HepG2 (cell line): ENCODE results near the gene WDR83. TPM values are rescaled to one million over a fixed set of nuclear protein-coding genes. Genes with fewer than 3 reads are reported as not detected.

ENCODE experiments used
- KMT2A ChIP-seq: sonication (generic); formaldehyde crosslinking; IDR thresholded peaks from 2 replicates; pipeline ENCODE4 v1.4.0; 2020; ENCODE audit warnings: missing genetic modification reagents
- NFKB2 ChIP-seq: sonication (generic); formaldehyde crosslinking; IDR thresholded peaks from 2 replicates; pipeline ENCODE4 v1.4.0; 2020; ENCODE audit warnings: missing genetic modification reagents, borderline replicate concordance
- SETDB1 ChIP-seq: sonication (generic); formaldehyde crosslinking; IDR thresholded peaks from 2 replicates; pipeline ENCODE4 v1.5.1; 2020; ENCODE audit warnings: missing genetic modification reagents, mild to moderate bottlenecking, borderline replicate concordance
- SIX1 ChIP-seq: sonication (generic); formaldehyde crosslinking; IDR thresholded peaks from 2 replicates; pipeline ENCODE4 v1.4.0; 2020; ENCODE audit warnings: missing genetic modification reagents, borderline replicate concordance
- YEATS2 ChIP-seq: sonication (generic); formaldehyde crosslinking; IDR thresholded peaks from 2 replicates; pipeline ENCODE4 v1.4.0; 2020; ENCODE audit warnings: missing genetic modification reagents, borderline replicate concordance
- ZFP36 ChIP-seq: fragments of 150-350 bp; IDR thresholded peaks from 2 replicates; pipeline ENCODE4 v1.6.1; 2018; ENCODE audit warnings: borderline replicate concordance, low read length, low read depth; ENCODE audit not compliant: partially characterized antibody
- ZNF10 ChIP-seq: sonication (generic); formaldehyde crosslinking; IDR thresholded peaks from 2 replicates; pipeline ENCODE4 v1.4.0; 2020; ENCODE audit warnings: mild to moderate bottlenecking, low read depth, missing genetic modification reagents, borderline replicate concordance
- ZNF44 ChIP-seq: sonication (generic); formaldehyde crosslinking; IDR thresholded peaks from 2 replicates; pipeline ENCODE4 v1.5.1; 2020; ENCODE audit warnings: mild to moderate bottlenecking, missing genetic modification reagents
- ZNF883 ChIP-seq: sonication (generic); formaldehyde crosslinking; IDR thresholded peaks from 2 replicates; pipeline ENCODE4 v1.5.1; 2020; ENCODE audit warnings: mild to moderate bottlenecking, missing genetic modification reagents; ENCODE audit errors: not compliant biosample characterization
- polyA plus RNA-seq, 8 experiments: library from polyadenylated mRNA; depleted of rRNA in 3 of 8; stranded (reverse) in 7 of 8; unstranded in 1 of 8; fragments of >200 nt; fragmentation: Illumina TruSeq in 4 of 8; extraction: Trizol in 4 of 8; gene quantifications; 2 replicates each; pipeline versions ENCODE4 v1.2.1 to v1.2.3, GENCODE V29; 2011 to 2016; ENCODE audit warnings: low read depth in 4 of 8, missing spikeins in 1 of 8, mixed read lengths in 1 of 8; ENCODE audit not compliant: insufficient read depth in 1 of 8
- total RNA-seq, 5 experiments: library from RNA; depleted of rRNA; stranded (reverse); fragments of >200 nt; fragmentation: Illumina TruSeq; extraction: Trizol; gene quantifications; 2 replicates each; pipeline ENCODE4 v1.2.3, GENCODE V29; 2016; ENCODE audit warnings: low read depth in 1 of 5
- TF ChIP-seq, protein P1 (sequence below): sonication (generic); formaldehyde crosslinking; conservative IDR thresholded peaks from 2 replicates; pipeline ENCODE4 v1.5.0; 2020; ENCODE audit warnings: missing genetic modification reagents
- TF ChIP-seq, protein P2 (sequence below): sonication (generic); formaldehyde crosslinking; IDR thresholded peaks from 2 replicates; pipeline ENCODE4 v1.5.1; 2020; ENCODE audit warnings: mild to moderate bottlenecking, missing genetic modification reagents, borderline replicate concordance
- TF ChIP-seq, protein P3 (sequence below): sonication (generic); formaldehyde crosslinking; IDR thresholded peaks from 2 replicates; pipeline ENCODE4 v1.9.0; 2021; ENCODE audit warnings: missing genetic modification reagents, borderline replicate concordance
- TF ChIP-seq, protein P4 (sequence below): IDR thresholded peaks from 2 replicates; pipeline ENCODE4 v1.6.1; 2016; ENCODE audit warnings: mild to moderate bottlenecking, missing biosample characterization, missing genetic modification reagents
- TF ChIP-seq, protein P5 (sequence below): sonication (generic); formaldehyde crosslinking; IDR thresholded peaks from 2 replicates; pipeline ENCODE4 v1.5.0; 2020; ENCODE audit warnings: missing genetic modification reagents

WDR83 gene
- total and polyA plus RNA-seq, 2 of the 13 experiments (the other 11 are each of a cell fraction or from before 2014, with no cell fraction given), result 4.5 to 10.7 TPM

DNA sequence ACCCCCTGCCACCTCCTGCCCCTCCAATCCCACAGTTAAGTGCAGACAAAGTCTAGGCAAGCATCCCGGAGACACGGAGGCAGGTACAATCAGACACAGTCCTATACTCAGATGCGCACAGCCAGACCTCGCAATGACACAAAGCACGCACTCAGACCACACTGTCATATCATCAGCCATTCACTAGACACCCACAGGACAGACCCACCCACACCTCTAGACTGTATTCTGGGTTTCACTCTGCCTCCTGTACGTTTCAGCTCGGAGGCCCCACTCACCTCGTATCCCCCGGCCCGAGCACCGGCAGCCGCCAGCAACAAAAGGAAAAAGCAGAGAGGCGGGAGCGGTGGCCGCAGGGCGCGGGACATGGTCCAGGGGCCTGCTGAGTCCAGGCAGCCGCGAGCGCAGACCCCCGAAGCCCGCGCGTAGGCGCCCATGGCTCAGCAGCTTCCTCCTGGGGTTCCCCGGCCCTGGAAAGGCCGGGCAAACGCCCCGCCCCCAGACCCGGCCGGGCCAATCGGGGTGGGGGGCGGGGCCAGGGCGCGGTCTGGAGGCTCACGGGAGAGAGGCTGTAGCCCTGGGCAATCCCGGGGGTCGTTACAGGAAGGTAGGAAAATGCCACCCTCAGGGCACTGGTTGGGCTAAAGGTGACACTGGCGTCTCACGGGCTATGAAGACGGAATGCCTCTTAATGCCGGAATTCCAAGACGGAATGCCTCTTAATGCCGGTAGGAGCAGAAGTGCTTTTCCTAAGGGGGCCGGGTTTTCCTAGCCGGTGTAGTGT is at the start of gene WDR83, which contains the start of gene MAN2B1 (continued):
- TF ChIP-seq, protein P1, sequence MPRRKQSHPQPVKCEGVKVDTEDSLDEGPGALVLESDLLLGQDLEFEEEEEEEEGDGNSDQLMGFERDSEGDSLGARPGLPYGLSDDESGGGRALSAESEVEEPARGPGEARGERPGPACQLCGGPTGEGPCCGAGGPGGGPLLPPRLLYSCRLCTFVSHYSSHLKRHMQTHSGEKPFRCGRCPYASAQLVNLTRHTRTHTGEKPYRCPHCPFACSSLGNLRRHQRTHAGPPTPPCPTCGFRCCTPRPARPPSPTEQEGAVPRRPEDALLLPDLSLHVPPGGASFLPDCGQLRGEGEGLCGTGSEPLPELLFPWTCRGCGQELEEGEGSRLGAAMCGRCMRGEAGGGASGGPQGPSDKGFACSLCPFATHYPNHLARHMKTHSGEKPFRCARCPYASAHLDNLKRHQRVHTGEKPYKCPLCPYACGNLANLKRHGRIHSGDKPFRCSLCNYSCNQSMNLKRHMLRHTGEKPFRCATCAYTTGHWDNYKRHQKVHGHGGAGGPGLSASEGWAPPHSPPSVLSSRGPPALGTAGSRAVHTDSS (CRISPR knock-in tag), result no peak
- TF ChIP-seq, protein P2, sequence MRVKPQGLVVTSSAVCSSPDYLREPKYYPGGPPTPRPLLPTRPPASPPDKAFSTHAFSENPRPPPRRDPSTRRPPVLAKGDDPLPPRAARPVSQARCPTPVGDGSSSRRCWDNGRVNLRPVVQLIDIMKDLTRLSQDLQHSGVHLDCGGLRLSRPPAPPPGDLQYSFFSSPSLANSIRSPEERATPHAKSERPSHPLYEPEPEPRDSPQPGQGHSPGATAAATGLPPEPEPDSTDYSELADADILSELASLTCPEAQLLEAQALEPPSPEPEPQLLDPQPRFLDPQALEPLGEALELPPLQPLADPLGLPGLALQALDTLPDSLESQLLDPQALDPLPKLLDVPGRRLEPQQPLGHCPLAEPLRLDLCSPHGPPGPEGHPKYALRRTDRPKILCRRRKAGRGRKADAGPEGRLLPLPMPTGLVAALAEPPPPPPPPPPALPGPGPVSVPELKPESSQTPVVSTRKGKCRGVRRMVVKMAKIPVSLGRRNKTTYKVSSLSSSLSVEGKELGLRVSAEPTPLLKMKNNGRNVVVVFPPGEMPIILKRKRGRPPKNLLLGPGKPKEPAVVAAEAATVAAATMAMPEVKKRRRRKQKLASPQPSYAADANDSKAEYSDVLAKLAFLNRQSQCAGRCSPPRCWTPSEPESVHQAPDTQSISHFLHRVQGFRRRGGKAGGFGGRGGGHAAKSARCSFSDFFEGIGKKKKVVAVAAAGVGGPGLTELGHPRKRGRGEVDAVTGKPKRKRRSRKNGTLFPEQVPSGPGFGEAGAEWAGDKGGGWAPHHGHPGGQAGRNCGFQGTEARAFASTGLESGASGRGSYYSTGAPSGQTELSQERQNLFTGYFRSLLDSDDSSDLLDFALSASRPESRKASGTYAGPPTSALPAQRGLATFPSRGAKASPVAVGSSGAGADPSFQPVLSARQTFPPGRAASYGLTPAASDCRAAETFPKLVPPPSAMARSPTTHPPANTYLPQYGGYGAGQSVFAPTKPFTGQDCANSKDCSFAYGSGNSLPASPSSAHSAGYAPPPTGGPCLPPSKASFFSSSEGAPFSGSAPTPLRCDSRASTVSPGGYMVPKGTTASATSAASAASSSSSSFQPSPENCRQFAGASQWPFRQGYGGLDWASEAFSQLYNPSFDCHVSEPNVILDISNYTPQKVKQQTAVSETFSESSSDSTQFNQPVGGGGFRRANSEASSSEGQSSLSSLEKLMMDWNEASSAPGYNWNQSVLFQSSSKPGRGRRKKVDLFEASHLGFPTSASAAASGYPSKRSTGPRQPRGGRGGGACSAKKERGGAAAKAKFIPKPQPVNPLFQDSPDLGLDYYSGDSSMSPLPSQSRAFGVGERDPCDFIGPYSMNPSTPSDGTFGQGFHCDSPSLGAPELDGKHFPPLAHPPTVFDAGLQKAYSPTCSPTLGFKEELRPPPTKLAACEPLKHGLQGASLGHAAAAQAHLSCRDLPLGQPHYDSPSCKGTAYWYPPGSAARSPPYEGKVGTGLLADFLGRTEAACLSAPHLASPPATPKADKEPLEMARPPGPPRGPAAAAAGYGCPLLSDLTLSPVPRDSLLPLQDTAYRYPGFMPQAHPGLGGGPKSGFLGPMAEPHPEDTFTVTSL, result no peak
- TF ChIP-seq KMT2A (peak; percentile 27; the same call in 1 of the 2 replicates), NFKB2 (CRISPR knock-in tag) (peak; percentile 55; the same call in 1 of the 2 replicates), ZFP36 (no peak), ZNF10 (CRISPR knock-in tag) (no peak), SIX1 (no peak), SETDB1 (CRISPR knock-in tag) (no peak), ZNF44 (CRISPR knock-in tag) (no peak), YEATS2 (CRISPR knock-in tag) (peak; percentile 58; the same call in 1 of the 2 replicates), ZNF883 (CRISPR knock-in tag) (no peak)
- TF ChIP-seq, protein P3, sequence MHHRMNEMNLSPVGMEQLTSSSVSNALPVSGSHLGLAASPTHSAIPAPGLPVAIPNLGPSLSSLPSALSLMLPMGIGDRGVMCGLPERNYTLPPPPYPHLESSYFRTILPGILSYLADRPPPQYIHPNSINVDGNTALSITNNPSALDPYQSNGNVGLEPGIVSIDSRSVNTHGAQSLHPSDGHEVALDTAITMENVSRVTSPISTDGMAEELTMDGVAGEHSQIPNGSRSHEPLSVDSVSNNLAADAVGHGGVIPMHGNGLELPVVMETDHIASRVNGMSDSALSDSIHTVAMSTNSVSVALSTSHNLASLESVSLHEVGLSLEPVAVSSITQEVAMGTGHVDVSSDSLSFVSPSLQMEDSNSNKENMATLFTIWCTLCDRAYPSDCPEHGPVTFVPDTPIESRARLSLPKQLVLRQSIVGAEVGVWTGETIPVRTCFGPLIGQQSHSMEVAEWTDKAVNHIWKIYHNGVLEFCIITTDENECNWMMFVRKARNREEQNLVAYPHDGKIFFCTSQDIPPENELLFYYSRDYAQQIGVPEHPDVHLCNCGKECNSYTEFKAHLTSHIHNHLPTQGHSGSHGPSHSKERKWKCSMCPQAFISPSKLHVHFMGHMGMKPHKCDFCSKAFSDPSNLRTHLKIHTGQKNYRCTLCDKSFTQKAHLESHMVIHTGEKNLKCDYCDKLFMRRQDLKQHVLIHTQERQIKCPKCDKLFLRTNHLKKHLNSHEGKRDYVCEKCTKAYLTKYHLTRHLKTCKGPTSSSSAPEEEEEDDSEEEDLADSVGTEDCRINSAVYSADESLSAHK (CRISPR knock-in tag), result no peak
- TF ChIP-seq, protein P4, sequence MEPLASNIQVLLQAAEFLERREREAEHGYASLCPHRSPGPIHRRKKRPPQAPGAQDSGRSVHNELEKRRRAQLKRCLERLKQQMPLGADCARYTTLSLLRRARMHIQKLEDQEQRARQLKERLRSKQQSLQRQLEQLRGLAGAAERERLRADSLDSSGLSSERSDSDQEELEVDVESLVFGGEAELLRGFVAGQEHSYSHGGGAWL (CRISPR knock-in tag), result 0 out of 2 replicates have a peak, but pooled peaks have one; percentile 23
- TF ChIP-seq, protein P5, sequence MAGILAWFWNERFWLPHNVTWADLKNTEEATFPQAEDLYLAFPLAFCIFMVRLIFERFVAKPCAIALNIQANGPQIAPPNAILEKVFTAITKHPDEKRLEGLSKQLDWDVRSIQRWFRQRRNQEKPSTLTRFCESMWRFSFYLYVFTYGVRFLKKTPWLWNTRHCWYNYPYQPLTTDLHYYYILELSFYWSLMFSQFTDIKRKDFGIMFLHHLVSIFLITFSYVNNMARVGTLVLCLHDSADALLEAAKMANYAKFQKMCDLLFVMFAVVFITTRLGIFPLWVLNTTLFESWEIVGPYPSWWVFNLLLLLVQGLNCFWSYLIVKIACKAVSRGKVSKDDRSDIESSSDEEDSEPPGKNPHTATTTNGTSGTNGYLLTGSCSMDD (CRISPR knock-in tag), result no peak
